ENCODE data around the gene CPLANE2. TPM values are rescaled to one million over a fixed set of nuclear protein-coding genes. Genes with fewer than 3 reads are reported as not detected.

CPLANE2 gene
- total RNA-seq, 1 donor from 2014 or later, result 9.1 TPM

- H3K4me1 ChIP-seq, result peaks cover 6% of the 10 kb centered on the region
- no peak overlapping the region for H3K4me3 ChIP-seq
- DNase-seq (no peak), ATAC-seq (no peak)
- H3K27ac ChIP-seq, result no peak overlapping the region
- intact Hi-C loops (cut with DNase I), result no loop called here
- H3K27me3 ChIP-seq (ENCODE audit: low read depth), result no peaks in the 10 kb centered on the region
- peaks cover 2% of the 10 kb centered on the region for H3K36me3 ChIP-seq
- H3K9me3 ChIP-seq, result no peaks in the 10 kb centered on the region
- TF ChIP-seq CTCF (IDR thresholded peaks at IDR 0.05), result no peak
Observed at GRCh38 chr1:16275591-16275990, 38.6 kb upstream of the CPLANE2 start.

DNA sequence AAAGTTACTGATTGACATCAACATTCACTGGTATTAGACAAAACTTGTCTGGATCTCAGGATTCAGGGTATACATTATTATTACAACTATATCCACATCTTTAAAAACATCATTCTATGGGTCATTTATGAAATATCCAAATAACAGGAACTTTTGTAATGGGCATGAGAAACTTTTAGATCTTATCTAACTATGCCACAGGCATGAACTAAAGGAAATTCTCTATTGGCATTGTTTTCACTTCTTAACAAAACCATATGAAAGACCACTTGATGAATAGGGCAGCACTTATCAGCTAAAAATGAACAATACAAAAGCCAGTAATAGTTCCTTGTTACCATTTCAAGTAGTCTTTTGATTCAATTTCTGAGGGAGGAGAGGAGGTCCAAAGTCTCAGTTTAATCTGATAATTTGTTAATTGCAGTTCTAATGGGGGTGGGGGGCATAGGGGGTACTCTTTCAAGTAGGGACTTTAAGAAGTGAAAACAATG, 30.8 kb upstream of the CPLANE2 start:
- no peak for TF ChIP-seq CTCF (IDR thresholded peaks at IDR 0.05)
- Histone ChIP-seq H3K27ac (no peak overlapping the region), H3K4me1 (peaks cover 30% of the 10 kb centered on the region), H3K9me3 (no peaks in the 10 kb centered on the region), H3K27me3 (ENCODE audit: low read depth) (no peaks in the 10 kb centered on the region), H3K4me3 (no peak overlapping the region), H3K36me3 (no peaks in the 10 kb centered on the region)
- intact Hi-C loops (cut with DNase I), result no loop called here
- DNase-seq (no peak), ATAC-seq (no peak)

DNA sequence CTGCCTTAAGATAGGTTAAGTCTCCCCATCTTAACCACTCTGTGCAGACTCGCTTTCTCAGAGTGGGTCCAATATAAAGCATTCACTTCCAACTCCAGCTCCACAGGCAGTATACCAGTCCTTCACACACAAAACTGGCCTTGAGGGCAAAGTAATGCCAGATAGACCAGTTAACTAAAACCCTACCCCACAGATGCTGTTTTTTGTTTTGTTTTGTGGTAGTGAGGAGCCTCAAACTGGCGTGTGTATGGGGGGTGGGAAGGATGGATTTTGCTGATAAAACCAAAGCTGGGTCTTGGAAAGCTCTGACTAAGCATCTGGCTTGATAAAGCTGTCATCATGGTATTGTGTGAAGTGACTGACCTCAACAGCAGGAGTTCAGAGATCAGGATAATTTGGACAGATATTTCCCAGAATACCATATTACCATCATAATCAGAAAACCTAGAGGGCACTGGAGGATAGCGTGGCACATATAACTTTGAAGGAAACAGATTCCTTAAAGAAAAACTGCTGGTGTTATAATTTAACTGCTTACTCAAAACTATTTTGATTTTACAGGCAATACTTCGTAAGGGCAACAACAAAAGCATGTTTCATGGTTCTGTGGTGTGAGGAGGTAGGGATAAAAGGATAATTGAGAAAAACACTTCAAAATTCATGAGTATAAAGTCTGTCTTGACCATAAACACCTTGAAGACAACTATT, 29.6 kb upstream of the CPLANE2 start:
- H3K4me1 ChIP-seq, result peaks cover 30% of the 10 kb centered on the region
- no peak overlapping the region for H3K4me3 ChIP-seq
- intact Hi-C loops (cut with DNase I), result no loop called here
- H3K36me3 ChIP-seq, result no peaks in the 10 kb centered on the region
- ATAC-seq (peak; percentile 6 to 35), DNase-seq (no peak)
- TF ChIP-seq CTCF (IDR thresholded peaks at IDR 0.05), result no peak
- H3K27me3 ChIP-seq (ENCODE audit: low read depth), result no peaks in the 10 kb centered on the region
- H3K27ac ChIP-seq, result no peak overlapping the region
- no peaks in the 10 kb centered on the region for H3K9me3 ChIP-seq

GRCh38 chr1:16262067-16262466, 25.1 kb upstream of the CPLANE2 start:
- DNase-seq, result no peak
- no peak overlapping the region for H3K27ac ChIP-seq
- no peak for TF ChIP-seq CTCF (IDR thresholded peaks at IDR 0.05)
- no peak for ATAC-seq
- intact Hi-C loops (cut with DNase I), result no loop called here
- H3K4me1 ChIP-seq, result peaks cover 13% of the 10 kb centered on the region
- no peaks in the 10 kb centered on the region for H3K27me3 ChIP-seq (ENCODE audit: low read depth)
- H3K9me3 ChIP-seq, result no peaks in the 10 kb centered on the region
- H3K4me3 ChIP-seq, result no peak overlapping the region
- no peaks in the 10 kb centered on the region for H3K36me3 ChIP-seq

DNA sequence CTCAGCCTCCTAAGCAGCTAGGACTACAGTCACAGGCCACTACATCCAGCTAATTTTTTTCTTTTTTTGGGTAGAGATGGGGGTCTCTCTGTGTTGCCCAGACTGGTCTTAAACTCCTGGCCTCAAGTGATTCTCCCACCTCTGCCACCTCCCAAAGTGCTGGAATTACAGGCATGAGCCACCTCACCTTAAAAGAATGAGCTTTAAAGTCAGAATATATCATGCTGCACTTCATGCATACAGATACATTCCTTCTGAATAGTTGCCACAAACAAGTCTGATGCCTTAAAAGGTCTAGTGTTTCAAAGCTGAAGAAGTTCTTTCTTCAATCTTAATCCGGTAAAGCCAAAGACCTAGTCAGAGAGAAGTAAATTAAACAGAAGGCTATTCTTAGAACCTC, 23.8 kb upstream of the CPLANE2 start:
- intact Hi-C loops (cut with DNase I), result no loop called here
- Histone ChIP-seq H3K36me3 (peaks cover 9% of the 10 kb centered on the region), H3K27me3 (ENCODE audit: low read depth) (no peaks in the 10 kb centered on the region), H3K4me3 (no peak overlapping the region), H3K27ac (no peak overlapping the region), H3K4me1 (peaks cover 2% of the 10 kb centered on the region), H3K9me3 (no peaks in the 10 kb centered on the region)
- ATAC-seq, result no peak
- DNase-seq, result no peak
- no peak for TF ChIP-seq CTCF (IDR thresholded peaks at IDR 0.05)

Data from lower lobe of right lung (tissue), 2 donors.